Measurements from ENCODE around the gene REPIN1. TPM values are rescaled to one million over a fixed set of nuclear protein-coding genes. Genes with fewer than 3 reads are reported as not detected.

REPIN1 gene
- total RNA-seq, 1 experiment from 2014 or later, result 155 TPM

Other genes starting within 250 kb of the REPIN1 start
- 0.47 TPM in 1 of 2 replicates, not detected in the other for gene LRRC61, start 45.5 kb upstream of the REPIN1 start, total RNA-seq (2014; rRNA removed; shearing (Covaris generic))
- 0.07 TPM in 1 of 2 replicates, not detected in the other for gene ACTR3C, start 45.3 kb upstream of the REPIN1 start, total RNA-seq (2014; rRNA removed; shearing (Covaris generic))
- 1.1 and 1.7 TPM in 2 replicates for gene RARRES2, start 27.2 kb upstream of the REPIN1 start, total RNA-seq (2014; rRNA removed; shearing (Covaris generic))
- 2.5 and 5.3 TPM in 2 replicates for gene ZNF775, start 10.5 kb downstream of the REPIN1 start, total RNA-seq (2014; rRNA removed; shearing (Covaris generic))
- gene GIMAP8, start 81.8 kb downstream of the REPIN1 start, total RNA-seq (2014; rRNA removed; shearing (Covaris generic)), result not detected in 2 replicates
- gene GIMAP7, start 146.1 kb downstream of the REPIN1 start, total RNA-seq (2014; rRNA removed; shearing (Covaris generic)), result not detected in 2 replicates
- gene GIMAP4, start 198.6 kb downstream of the REPIN1 start, total RNA-seq (2014; rRNA removed; shearing (Covaris generic)), result not detected in 2 replicates

All from M059J (cell line).